ENCODE measurements around the gene MCRS1.
A peak's percentile ranks its signal among the peaks of the same experiment; 100 is the strongest.

DNA sequence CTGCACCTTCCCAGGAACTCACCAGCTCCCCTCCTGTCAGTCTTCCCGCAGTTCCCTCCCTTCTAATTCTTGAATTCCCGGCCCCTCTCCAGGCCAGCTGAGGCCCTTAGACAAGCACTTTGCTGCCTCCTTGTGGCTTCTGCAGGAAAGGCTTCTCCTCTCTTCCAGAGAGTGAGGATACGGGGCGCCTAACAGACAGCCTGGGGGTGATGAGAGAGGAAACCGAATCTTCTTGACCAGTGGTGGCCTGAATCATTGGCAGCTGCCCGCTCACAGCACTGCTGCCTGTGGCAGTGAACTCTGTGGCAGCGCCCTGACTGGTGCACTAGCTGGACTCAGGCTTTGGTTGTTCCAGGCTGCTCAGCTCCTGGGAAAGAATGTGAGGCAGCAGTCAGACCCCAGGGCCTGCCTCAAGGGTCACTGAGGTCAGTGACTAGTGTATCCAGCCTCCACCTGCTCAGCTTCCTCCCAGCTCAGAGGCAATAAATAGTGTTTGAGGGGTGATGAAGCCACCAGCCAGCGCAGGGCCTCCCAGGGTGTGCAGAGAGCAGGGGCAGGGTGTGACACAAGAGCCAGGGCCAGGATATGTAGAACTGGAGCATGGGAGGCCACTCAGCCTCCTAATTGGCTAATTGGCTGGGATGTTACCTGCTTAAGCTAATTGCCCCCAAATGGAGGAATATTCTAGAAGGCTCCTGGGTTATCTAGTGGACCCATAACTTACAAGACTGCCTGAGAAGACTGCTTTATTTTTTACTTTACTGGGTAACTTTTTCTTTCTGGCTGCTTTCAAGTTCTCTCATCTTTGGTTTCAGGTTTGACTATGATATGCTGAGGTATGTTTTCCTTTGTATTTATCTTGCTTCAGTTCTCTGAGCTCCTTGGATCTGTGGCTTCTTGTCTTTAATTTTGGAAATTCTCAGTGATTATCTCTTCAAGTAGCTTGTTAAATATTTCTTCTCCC lies 12.9 kb upstream of the MCRS1 start:
- TF ChIP-seq BCL11A (tag by site-specific recombination; IDR thresholded peaks at IDR 0.05; ENCODE audit: low read depth) = no peak
- TF ChIP-seq, protein P1, sequence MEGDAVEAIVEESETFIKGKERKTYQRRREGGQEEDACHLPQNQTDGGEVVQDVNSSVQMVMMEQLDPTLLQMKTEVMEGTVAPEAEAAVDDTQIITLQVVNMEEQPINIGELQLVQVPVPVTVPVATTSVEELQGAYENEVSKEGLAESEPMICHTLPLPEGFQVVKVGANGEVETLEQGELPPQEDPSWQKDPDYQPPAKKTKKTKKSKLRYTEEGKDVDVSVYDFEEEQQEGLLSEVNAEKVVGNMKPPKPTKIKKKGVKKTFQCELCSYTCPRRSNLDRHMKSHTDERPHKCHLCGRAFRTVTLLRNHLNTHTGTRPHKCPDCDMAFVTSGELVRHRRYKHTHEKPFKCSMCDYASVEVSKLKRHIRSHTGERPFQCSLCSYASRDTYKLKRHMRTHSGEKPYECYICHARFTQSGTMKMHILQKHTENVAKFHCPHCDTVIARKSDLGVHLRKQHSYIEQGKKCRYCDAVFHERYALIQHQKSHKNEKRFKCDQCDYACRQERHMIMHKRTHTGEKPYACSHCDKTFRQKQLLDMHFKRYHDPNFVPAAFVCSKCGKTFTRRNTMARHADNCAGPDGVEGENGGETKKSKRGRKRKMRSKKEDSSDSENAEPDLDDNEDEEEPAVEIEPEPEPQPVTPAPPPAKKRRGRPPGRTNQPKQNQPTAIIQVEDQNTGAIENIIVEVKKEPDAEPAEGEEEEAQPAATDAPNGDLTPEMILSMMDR (tag by site-specific recombination; IDR thresholded peaks at IDR 0.05) = peak; percentile 90
- TF ChIP-seq ZNF48 (tag by site-specific recombination; IDR thresholded peaks at IDR 0.05) = no peak
- no peak for TF ChIP-seq ZNF416 (tag by site-specific recombination; IDR thresholded peaks at IDR 0.05)
- TF ChIP-seq FEZF1 (tag by site-specific recombination; IDR thresholded peaks at IDR 0.05) = no peak
- TF ChIP-seq ZNF664 (tag by site-specific recombination; IDR thresholded peaks at IDR 0.05) = no peak
